Measurements from ENCODE around the gene ECE1.
A peak's percentile ranks its signal among the peaks of the same experiment; 100 is the strongest.
"Not testable (repeated sequence)": the region's sequence is repeated elsewhere in the genome, so short reads cannot be mapped to it uniquely, and the experiment has no call there.

ECE1 gene

DNA sequence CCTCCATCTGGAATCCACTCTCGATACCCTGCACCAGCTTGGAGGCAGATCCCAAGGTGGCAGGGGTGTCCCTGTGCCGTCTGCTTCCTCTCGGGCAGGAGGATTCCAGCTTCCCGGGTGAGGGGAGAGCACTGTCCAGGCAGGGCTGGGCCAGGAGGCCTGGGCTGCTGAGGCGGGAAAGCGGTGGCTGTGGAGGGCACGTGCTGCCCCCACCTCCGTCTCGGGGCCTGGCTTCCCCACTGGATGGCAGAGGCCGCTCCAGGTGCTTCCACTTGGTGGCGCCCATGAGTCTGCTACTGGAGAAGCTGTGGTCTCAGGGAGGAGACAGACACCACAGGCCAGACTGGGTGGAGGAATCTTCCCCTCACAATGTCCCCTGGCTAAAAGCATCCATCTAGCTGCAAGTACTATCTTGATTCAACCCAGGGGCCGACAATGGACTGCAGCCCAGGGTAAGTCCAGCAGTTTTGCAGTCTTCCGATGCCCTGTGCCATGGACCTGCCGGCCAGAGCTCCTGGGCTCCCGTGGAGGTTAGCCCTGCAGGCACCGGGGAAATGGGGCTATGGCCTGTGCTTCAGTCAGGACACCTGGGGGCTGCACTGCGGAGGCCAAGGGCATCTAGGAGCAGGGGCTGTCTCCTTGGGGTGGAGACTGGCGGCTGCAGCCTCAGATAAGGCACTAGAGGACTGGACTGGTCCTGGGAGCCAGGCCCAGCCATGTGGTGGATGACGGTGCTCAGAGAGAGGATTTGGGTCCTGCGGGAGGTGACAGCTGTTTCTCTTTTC is 72.3 kb downstream of the ECE1 start:
- peak; percentile 15 for DNase-seq

DNA sequence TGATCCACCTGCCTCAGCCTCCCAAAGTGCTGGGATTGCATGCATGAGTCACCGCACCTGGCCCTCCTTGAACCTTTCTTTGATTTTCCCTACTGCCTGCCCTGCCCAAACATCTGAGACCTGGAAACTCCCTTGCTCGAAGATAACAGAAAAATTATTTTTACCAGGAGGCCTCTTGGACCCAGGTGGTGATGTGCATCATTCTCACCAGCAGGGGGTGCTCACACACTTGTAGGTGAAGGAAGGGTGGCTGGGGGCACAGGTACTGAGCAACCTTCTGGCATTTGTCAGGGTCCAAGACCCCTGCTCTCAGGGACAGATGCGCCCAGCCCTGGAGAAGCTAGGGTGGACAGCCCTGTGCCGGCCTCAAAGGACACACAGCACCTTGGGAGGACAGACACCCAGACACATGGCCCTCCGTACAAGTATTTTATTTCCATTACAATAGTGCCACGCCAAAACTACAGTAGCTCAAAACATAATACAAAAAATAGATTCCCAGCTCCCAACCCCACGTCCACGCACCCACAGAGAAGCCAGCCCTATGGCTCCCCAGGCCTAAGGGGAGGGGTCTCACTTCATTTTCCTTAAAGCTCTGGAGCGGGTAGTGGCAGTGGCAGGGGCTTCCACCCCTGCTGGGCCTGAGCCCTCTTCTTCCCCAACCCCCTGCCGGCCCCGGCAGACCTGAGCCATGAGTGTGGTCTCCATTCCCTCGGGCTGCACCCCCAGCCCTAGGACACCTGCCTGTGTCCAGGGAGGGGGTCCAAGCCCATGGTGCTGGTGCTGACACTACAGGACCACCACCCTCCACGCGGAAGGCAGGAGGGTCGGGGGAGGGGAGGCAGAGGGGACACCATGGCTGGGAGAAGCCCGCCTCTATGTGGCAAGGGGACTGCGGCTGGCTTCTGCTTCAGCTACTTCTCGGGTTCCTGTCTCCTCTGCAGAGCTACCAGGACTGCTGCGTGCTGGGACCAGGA is 73.1 kb downstream of the ECE1 start:
- DNase-seq, result peak; percentile 61

DNA sequence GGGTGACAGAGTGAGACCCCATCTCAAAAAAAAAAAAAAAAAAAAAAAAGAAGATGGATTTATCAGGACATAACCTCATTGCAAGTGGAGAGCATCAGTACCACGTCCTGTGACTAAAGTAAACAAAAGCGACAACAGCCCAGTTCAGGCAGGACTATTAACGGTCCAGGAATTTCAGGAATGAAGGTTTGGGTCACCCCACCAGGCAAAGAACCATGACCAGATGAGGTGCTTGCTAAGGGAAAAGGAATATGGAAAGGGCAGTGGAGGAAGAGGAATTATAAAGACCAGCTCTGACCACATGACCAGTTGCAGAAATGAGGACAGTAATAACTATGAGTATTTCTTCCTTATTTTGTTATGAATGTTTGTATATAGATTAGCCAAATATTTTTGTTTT is 78.1 kb downstream of the ECE1 start:
- no peak for DNase-seq

DNA sequence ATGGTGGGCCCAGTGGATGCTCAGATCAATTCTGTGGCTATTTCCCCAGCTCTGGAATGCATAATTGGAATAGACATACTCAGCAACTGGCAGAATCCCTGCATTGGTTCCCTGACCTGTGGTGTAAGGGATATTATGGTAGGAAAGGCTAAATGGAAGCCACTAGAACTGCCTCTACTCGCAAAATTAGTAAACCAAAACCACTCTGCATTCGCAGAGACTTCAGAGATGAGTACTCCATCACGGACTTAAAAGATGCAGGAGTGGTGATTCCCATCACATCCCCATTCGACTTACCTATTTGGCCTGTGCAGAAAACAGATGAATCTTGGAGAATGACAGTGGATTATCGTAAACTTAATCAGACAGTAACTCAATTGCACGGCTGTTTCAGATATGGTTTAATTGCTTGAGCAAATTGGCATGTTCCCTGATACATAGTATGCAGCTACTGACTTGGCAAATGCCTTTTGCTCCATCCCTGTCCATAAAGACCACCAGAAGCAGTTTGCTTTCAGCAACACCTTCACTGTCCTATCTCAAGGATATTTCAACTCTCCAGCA is 82.0 kb downstream of the ECE1 start:
- DNase-seq, result not testable (repeated sequence)

DNA sequence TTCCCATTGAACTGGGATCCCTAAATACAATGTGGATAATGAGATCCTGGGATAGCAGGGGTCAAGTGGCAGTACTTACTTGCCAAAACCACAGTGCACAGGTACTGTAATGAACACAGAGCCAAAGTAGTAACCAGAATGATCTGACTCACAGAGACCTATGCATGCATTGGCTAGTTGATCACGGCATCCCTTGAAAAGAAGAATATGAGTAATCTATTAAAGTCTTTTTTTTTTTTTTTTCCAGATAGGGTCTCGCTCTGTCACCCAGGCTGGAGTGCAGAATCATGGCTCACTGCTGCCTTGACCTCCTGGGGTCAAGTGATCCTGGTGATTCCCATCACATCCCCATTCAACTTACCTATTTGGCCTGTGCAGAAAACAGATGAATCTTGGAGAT is 84.1 kb downstream of the ECE1 start:
- no peak for DNase-seq

DNA sequence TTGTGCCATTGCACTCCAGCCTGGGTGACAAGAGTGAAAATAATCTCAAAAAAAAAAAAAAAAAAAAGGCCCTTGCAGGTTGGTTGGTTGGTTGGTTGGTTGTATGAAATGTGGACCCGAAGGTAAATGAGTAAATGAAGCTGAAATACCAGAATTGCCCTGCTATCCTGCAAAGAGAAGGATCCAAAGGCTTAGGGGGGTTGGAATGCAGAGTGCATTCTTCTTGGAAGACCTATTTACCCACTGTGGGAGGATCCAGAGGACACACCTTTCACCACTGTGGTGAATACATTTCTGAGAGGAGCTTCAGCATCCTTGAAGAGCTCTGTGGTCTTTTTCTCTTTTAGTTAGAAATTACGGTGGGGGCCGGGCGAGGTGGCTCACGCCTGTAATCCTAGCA is 84.8 kb downstream of the ECE1 start:
- DNase-seq, result no peak

DNA sequence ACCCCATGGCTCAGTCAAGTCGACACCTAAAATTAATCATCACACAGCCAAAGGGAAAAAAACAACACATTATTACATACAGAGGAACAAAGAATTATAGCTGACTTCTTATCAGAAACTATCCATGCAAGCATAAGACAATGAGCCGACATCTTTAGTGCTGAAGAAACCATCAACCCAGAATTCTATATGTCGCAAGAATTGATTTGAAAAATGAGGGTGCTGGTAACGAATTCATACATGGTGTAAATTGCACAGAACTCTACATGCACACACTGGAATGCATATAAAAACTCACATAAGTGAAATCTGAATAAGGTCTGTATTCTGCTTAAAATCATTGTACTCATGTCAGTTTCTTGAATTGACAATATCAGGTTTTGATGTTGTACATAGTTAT is 88.6 kb downstream of the ECE1 start:
- no peak for DNase-seq

DNA sequence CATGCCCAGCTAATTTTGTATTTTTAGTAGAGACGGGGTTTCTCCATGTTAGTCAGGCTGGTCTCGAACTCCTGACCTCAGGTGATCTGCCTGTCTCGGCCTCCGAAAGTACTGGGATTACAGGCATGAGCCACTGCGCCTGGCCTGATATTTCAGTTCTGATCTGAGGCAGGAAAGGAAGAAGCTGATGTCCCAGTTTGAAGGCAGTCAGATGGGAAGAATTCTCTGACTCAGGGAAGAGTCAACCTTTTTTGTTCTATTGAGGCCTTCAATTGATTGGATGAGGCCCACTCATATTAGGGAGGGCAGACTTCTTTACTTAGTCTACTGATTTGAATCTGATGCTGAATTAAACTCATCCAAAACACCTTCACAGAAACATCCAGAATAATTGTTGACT is 89.0 kb downstream of the ECE1 start:
- DNase-seq, result not testable (repeated sequence)

DNA sequence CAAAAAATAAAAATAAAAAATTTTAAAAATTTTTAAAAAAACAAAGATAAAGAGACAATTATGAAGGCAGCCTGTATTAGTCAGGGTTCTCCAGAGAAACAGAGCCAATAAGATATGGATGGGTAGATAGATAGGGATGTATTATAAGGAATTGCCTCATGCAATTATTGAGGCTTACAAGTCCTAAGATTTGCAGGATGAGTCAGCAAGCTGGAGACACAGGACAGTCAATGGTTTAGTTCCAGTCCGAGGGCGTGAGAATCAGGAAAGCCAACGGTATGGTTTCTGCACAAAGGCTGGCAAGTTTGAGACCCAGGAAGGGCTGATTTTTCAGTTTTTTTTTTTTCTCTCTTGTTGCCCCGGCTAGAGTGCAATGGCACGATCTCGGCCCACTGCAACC is 89.5 kb downstream of the ECE1 start:
- DNase-seq, result no peak

DNA sequence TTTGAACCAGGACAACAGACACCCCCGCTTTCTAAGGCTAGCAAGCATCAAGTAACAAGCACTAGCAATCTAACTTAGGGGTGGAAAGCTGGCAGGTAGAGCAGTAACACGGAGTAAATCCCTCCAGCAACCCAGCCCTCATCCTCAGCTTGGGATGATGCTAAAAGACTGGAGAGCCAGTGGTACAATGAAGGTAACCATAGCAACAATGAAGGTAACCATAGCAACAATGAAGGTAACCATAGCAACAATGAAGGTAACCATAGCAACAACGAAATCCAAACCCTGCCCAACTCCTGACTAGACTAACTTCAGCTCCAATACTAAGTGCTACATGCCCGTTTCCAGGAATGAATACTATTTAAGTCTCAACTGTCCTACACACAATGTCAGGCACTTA is 91.3 kb downstream of the ECE1 start:
- no peak for DNase-seq

DNA sequence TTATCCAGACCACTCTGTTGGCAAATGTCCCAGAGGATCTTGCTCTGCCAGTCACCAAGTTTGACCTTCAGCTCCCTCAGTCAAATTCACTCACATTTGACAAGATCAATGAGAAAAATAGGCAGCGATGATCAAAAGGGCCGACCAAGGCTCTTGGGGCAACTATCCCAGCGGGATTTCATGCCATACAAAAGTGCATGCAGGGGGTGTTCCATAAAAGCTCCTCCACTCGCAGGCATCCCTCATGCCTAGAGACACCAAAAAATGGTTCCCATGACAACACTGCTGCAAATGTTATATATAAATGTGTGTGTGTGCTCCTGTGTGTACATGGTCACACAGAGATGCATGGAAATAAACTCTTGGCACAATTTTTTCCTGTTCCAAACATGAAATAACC is 97.4 kb downstream of the ECE1 start:
- DNase-seq, result no peak

DNA sequence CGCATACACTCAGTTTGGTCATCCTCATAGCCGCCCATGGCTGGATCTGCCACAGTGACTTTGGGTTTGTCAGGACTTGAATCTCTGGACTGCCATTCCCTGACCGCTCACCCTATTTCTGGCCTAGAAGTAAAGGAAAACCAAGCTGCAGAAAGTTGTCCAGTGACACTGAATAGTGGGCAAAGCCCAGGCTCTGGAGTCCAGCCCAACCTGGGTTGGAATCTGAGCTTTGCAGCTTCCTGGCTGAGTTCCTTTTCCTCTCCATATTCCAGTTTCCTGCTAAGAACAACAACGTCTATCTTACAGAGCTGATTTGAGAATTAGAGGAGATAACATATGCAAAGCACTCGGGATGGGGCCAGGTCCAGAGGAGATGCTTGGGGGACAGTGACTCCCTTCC is 98.0 kb downstream of the ECE1 start:
- no peak for DNase-seq

DNA sequence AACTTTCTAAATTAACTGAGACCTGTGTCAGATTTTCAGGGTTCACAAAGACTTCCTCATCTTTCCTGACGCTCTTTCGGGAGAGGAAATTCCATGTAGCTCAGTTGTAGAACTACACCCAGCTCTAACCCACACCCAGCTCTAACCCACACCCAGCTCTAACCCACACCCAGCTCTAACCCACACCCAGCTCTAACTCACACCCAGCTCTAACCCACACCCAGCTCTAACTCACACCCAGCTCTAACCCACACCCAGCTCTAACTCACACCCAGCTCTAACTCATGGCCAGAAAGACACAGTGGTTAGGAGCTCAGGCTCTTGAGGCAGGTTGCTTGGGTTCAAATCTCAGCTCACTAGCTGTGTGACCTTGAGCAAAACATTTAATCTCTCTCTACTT is 99.5 kb downstream of the ECE1 start:
- DNase-seq, result not testable (repeated sequence)

DNA sequence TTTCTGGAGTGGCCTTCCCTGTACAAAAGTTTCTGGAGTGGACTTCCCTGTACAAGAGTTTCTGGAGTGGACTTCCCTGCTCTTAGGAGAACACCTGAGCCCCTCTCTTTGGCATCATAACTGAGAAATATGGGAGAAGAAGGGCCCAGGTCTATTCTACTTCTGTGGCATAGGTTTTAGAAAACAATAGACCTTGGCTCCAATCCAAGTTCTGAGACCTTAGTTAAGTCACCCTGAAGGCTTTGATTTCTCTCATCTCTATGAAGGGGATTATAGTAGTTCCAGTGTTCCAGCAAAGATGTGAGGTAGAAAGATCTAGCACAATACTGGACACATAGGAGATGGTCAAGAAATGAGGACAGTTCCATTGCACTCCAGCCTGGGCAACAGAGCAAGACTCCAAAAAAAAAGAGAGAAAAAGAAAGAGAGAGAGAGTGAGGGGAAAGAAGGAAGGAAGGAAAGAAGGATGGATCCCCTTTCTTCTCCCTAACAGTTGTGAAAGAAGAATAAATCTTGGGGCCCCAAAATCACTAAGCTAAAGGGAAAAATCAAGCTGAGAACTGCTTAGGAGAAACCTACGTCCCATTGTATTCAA is 100.3 kb downstream of the ECE1 start:
- DNase-seq, result no peak

DNA sequence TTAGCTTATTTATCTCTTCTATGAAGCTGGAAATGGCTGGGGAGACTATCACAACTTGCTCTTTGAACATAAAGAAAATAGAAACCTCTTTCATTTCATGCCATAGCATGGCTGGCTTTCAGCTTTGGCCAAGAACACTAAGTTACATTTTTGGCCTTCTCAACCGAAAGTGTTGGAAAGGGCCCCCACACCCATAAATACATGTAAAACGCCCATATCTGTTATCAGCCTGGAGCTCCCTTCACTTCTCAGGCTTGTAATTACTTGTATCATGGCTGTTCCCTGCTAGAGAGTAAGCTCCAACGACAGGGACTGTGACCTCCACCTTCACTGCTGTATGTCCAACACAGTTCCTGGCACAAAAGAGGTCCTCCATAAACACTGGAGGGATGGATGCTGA is 100.8 kb downstream of the ECE1 start:
- no peak for DNase-seq

DNA sequence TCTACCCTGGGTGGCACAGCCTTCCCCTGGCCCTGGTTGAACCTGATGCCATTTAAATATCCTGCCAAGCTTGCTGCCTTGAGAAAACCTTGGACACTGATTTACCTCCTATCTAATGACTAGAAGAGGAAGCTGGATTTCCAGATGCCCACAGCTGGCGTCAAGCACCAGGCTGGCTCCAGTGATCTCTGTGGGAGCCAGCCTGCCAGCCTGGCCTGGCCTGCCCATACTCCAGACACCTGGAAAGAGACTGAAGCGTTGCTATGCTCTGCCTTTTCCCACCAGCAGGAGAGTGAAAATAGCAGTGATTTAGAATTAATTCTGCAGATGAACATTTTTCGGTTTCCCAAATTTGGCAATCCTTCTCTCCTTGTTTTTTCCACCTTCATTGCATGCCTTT is 102.0 kb downstream of the ECE1 start:
- DNase-seq, result no peak

DNA sequence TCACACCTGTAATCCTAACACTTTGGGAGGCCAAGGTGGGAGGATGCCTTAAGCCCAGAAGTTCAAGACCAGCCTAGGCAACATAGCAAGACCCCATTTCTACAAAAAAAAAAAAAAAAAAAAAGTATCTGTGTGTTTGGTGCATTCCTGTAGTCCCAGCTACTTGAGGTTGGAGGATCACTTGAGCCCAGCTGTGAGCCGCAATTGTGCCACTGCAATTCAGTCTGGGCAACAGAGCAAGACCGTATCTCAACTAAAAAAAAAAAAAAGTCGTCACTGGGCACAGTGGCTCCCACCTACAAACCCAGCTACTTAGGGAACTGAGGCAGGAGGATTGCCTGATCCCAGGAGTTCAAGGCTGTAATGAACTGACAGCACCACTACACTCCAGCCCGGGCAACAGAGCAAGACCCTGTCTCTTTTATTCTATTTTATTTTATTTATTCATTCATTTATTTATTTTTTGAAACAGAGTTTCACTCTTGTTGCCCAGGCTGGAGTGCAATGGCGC is 105.0 kb downstream of the ECE1 start:
- DNase-seq, result no peak

DNA sequence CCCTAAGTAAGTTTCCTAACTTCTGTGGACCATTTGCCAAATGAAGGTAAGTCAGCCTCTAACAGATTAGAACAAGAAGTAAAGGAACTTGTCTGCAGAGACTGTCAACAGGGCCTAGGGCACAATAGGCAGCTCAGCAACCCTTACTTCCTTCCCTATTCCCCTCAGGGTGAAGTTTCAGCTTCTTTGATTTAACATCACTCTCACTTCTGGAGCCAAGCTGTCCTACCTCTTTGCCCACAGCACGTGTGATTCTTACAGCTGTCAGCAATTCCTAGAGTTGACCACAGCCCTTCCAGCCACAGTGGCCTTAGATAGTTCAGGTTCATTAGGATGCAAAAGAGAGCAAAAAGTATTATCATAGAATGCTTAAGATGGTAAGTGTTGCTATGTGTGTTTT is 106.0 kb downstream of the ECE1 start:
- no peak for DNase-seq

DNA sequence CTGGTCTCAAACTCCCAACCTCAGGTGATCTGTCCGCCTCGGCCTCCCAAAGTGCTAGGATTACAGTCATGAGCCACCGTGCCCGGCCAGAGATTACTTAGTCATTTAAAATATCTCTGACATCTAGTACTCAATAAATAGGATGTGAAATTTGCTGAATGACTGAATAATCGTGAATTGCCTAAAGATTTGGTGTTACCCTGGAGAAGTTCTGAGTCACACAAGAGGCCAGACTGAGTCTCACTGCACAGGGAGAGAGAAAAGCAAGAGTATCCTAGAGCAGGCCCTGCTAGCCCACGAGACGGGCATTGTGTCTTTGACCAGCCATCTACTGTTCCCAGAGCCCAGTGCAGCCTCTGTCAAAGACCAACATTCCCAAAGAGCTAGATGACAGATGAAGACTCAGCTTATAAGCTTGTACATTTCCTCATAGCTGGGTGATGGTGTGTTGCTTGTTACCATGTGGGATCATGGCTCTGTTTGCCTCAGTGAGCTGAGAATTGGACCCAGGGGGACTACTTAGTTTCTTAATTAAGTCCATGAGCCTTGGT is 108.0 kb downstream of the ECE1 start:
- no peak for DNase-seq

DNA sequence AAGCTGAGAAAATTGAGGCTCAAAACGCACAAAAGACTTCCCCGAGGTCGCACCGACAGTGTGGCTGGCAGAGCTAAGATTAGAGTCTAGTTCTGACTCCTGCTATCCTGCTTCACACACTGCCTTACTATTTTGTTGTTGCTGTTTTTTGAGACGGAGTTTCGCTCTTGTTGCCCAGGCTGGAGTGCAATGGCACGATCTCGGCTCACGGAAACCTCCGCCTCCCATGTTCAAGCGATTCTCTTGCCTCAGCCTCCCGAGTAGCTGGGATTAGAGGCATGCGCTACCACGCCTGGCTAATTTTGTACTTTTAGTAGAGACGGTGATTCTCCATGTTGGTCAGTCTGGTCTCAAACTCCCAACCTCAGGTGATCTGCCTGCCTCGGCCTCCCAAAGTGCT is 112.0 kb downstream of the ECE1 start:
- not testable (repeated sequence) for DNase-seq

DNA sequence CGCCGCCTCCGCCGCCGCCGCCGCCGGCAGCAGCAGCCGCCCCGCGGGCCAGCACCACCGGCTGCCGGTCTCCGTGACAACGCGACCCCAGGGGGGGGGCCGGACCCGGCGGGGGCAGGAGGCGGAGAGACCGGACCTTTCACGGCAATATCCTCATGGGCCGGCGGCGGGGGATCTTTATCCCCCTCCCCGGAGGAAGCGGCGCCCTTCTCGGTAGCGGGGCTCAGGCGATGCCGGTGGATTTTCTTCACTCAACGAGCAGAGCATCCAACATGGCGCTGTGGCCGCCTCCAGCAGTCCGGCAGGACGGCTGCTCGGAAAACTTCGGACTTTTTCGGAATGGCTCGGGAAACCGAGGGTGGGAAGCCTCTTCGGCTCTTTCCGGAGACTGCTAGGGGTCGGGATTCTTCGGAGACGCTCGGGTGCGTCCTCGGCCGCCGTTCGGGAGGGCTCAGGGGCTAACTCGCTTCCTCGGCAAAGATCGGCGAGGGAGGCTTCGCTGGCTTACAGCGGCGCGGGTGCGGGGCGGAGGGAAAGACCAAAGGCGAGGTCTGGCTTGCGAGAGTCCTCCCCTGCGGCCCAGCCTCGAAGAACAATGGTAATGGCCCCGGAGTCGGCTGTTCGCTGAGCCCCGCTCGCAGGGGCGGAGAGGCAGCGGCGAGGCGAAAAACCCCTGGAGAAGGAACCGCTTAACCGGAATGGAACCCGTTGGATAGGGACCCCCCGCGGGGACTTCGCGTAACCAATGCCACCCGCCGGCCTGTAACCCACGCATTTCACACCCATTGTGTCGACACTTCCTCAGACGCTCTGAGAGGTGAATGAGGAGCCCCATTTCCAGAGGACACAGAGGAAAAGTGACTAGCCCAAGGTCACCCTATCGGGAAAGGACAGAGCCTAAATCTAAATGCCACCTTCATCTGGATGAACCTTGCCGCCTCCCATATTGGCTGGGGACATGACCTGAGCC is 113.4 kb downstream of the ECE1 start, which contains the start of gene EIF4G3:
Gene EIF4G3, minus strand, starts transcription at position 312 of the 970 bp plus-strand sequence. CDS start 174,155 bp downstream, outside the sequence.
- peak; percentile 100 for DNase-seq

All from effector CD4-positive, alpha-beta T cell (primary cell).